Neutrophil (primary cell): ENCODE results near the gene CLECL1.

Experiments
- H3K27ac ChIP-seq: fragments of 200-600 bp; sonication (generic); 2 replicates; pipeline ENCODE4 v1.5.1; 2016; ENCODE audit warnings: mild to moderate bottlenecking, moderate library complexity
- H3K27me3 ChIP-seq: fragments of 200-600 bp; sonication (generic); 2 replicates; pipeline ENCODE4 v1.6.0; 2016; ENCODE audit warnings: mild to moderate bottlenecking
- H3K36me3 ChIP-seq: fragments of 200-600 bp; sonication (generic); 2 replicates; pipeline ENCODE4 v1.5.1; 2017
- H3K4me1 ChIP-seq, 2 experiments: fragments of 200-600 bp in 1 of 2; sonication (generic) in 1 of 2; 1 replicate in 1 of 2; 2 replicates in 1 of 2; pipeline versions ENCODE4 v1.5.1 to v1.6.1; 2013 to 2016; ENCODE audit warnings: low read depth in 1 of 2, low read length in 1 of 2, mild to moderate bottlenecking in 1 of 2, moderate library complexity in 1 of 2; ENCODE audit not compliant: control insufficient read depth in 1 of 2, insufficient read depth in 1 of 2
- H3K4me3 ChIP-seq, 2 experiments: fragments of 200-600 bp in 1 of 2; sonication (generic) in 1 of 2; 1 replicate in 1 of 2; 2 replicates in 1 of 2; pipeline ENCODE4 v1.5.1; 2013 to 2016; ENCODE audit warnings: low read depth in 1 of 2, low read length in 1 of 2, mild to moderate bottlenecking in 1 of 2, moderate library complexity in 1 of 2
- H3K9me3 ChIP-seq: fragments of 200-600 bp; sonication (generic); 2 replicates; pipeline ENCODE4 v1.5.1; 2016
- CTCF ChIP-seq: fragments of 200-600 bp; sonication (generic); IDR thresholded peaks from 2 replicates; pipeline ENCODE4 v1.5.1; 2016; ENCODE audit warnings: antibody characterized with exemption

Gene CLECL1

GRCh38 chr12:9759694-9760093 lies 26.8 kb upstream of the CLECL1 start:
- H3K9me3 ChIP-seq, result no peaks in the 10 kb centered on the region
- H3K27ac ChIP-seq, result no peak overlapping the region
- H3K36me3 ChIP-seq, result no peaks in the 10 kb centered on the region
- H3K4me3 ChIP-seq, result peak overlapping the region in 1 of 2 experiments; percentile 59
- H3K27me3 ChIP-seq, result no peaks in the 10 kb centered on the region
- no peak for TF ChIP-seq CTCF
- peaks cover 28 to 38% of the 10 kb centered on the region in 2 experiments for H3K4me1 ChIP-seq

GRCh38 chr12:9758119-9758518 lies 25.2 kb upstream of the CLECL1 start:
- Histone ChIP-seq H3K4me1 (peaks cover 22 to 28% of the 10 kb centered on the region in 2 experiments), H3K4me3 (peak overlapping the region; percentile 59 to 89), H3K36me3 (no peaks in the 10 kb centered on the region), H3K27ac (peak overlapping the region; percentile 73), H3K27me3 (no peaks in the 10 kb centered on the region), H3K9me3 (no peaks in the 10 kb centered on the region)
- TF ChIP-seq CTCF, result no peak

GRCh38 chr12:9757433-9758025 lies 24.6 kb upstream of the CLECL1 start:
- H3K36me3 ChIP-seq, result no peaks in the 10 kb centered on the region
- H3K9me3 ChIP-seq, result no peaks in the 10 kb centered on the region
- peaks cover 22 to 30% of the 10 kb centered on the region in 2 experiments for H3K4me1 ChIP-seq
- no peak overlapping the region for H3K4me3 ChIP-seq
- TF ChIP-seq CTCF, result no peak
- no peaks in the 10 kb centered on the region for H3K27me3 ChIP-seq
- no peak overlapping the region for H3K27ac ChIP-seq

GRCh38 chr12:9756706-9757105 lies 23.8 kb upstream of the CLECL1 start:
- no peak overlapping the region for H3K4me3 ChIP-seq
- H3K27ac ChIP-seq, result no peak overlapping the region
- TF ChIP-seq CTCF, result no peak
- H3K36me3 ChIP-seq, result no peaks in the 10 kb centered on the region
- peaks cover 22 to 34% of the 10 kb centered on the region in 2 experiments for H3K4me1 ChIP-seq
- H3K27me3 ChIP-seq, result no peaks in the 10 kb centered on the region
- no peaks in the 10 kb centered on the region for H3K9me3 ChIP-seq

- H3K4me1 ChIP-seq, result peaks cover 22 to 36% of the 10 kb centered on the region in 2 experiments
- TF ChIP-seq CTCF, result no peak
- no peaks in the 10 kb centered on the region for H3K36me3 ChIP-seq
- no peaks in the 10 kb centered on the region for H3K9me3 ChIP-seq
- no peaks in the 10 kb centered on the region for H3K27me3 ChIP-seq
- no peak overlapping the region for H3K4me3 ChIP-seq
- H3K27ac ChIP-seq, result no peak overlapping the region
Observed at GRCh38 chr12:9756170-9756569, 23.3 kb upstream of the CLECL1 start.
